IMR-90 (cell line): ENCODE data around the gene TBC1D16. TPM values are rescaled to one million over a fixed set of nuclear protein-coding genes. Genes with fewer than 3 reads are reported as not detected.

Source experiments
- ATAC-seq: fragments of 200-7000 bp; cut with Tn5 transposase; 2 replicates; pipeline ENCODE4 v1.9.1; 2020; ENCODE audit warnings: low read depth, mild to moderate bottlenecking, moderate library complexity
- BruUV-seq: library from RNA; stranded (reverse); fragments of 400-500 nt; replicated peaks from 2 replicates; lab custom pipeline; 2021; lab: Mats Ljungman, UMichigan
- CTCF ChIA-PET: fragments of 300-600 bp; formaldehyde crosslinking; extraction: SDS; loops from one replicate; lab custom pipeline; 2021; ENCODE audit warnings: antibody characterized with exemption; lab: Yijun Ruan, JAX
- POLR2A ChIA-PET: fragments of 300-600 bp; sonication (Branson Sonifier 250); formaldehyde crosslinking; loops from one replicate; lab custom pipeline; 2022; ENCODE audit warnings: antibody characterized with exemption; ENCODE audit not compliant: unreplicated experiment; lab: Charles Lee
- DNase-seq: peaks from one replicate; pipeline ENCODE4 v3.0.0; 2013
- H2AFZ ChIP-seq: replicated peaks from 2 replicates; pipeline ENCODE3; 2013; ENCODE audit warnings: low read length, mild to moderate bottlenecking; ENCODE audit not compliant: poor library complexity
- H2AK5ac ChIP-seq: 2 replicates; pipeline ENCODE4 v1.6.1; 2013; ENCODE audit warnings: low read depth, low read length, inconsistent platforms
- H2AK9ac ChIP-seq: replicated peaks from 2 replicates; pipeline ENCODE3; 2013; ENCODE audit warnings: mild to moderate bottlenecking, low read depth, low read length, moderate library complexity; ENCODE audit not compliant: poor library complexity
- H2BK120ac ChIP-seq: 2 replicates; pipeline ENCODE4 v1.6.1; 2013; ENCODE audit warnings: low read depth, low read length, inconsistent platforms
- H2BK15ac ChIP-seq: 3 replicates; pipeline ENCODE4 v1.6.1; 2013; ENCODE audit warnings: low read depth, low read length, inconsistent platforms
- H2BK20ac ChIP-seq: 2 replicates; pipeline ENCODE4 v1.6.1; 2013; ENCODE audit warnings: low read depth, mild to moderate bottlenecking, inconsistent platforms, low read length, moderate library complexity
- H2BK5ac ChIP-seq: 2 replicates; pipeline ENCODE4 v1.6.1; 2013; ENCODE audit warnings: mild to moderate bottlenecking, low read depth, low read length, inconsistent platforms; ENCODE audit not compliant: poor library complexity, severe bottlenecking
- H3K14ac ChIP-seq: replicated peaks from 2 replicates; pipeline ENCODE4 v1.6.1; 2013; ENCODE audit warnings: low read depth, low read length, inconsistent platforms
- H3K18ac ChIP-seq: 2 replicates; pipeline ENCODE4 v1.6.1; 2013; ENCODE audit warnings: low read depth, low read length, control low read depth
- H3K23ac ChIP-seq: 2 replicates; pipeline ENCODE4 v1.6.1; 2013; ENCODE audit warnings: low read depth, low read length, inconsistent platforms
- H3K27ac ChIP-seq: 2 replicates; pipeline ENCODE4 v1.5.1; 2013; ENCODE audit warnings: mild to moderate bottlenecking, control low read depth, low read length; ENCODE audit not compliant: insufficient read depth
- H3K27me3 ChIP-seq: 2 replicates; pipeline ENCODE4 v1.6.1; 2013; ENCODE audit warnings: low read length; ENCODE audit not compliant: control insufficient read depth, insufficient read depth
- H3K36me3 ChIP-seq: 2 replicates; pipeline ENCODE4 v1.6.1; 2013; ENCODE audit warnings: low read length, mixed read lengths; ENCODE audit not compliant: control insufficient read depth, insufficient read depth
- H3K4ac ChIP-seq: 2 replicates; pipeline ENCODE4 v1.6.1; 2013; ENCODE audit warnings: low read depth, low read length, inconsistent platforms
- H3K4me1 ChIP-seq: 2 replicates; pipeline ENCODE4 v1.6.1; 2013; ENCODE audit warnings: low read length, mixed read lengths; ENCODE audit not compliant: control insufficient read depth, insufficient read depth
- H3K4me2 ChIP-seq: 2 replicates; pipeline ENCODE4 v1.6.1; 2013; ENCODE audit warnings: low read depth, mild to moderate bottlenecking, control low read depth, low read length, moderate library complexity
- H3K4me3 ChIP-seq: 2 replicates; pipeline ENCODE4 v1.5.1; 2013; ENCODE audit warnings: low read depth, mild to moderate bottlenecking, control low read depth, low read length, moderate library complexity; ENCODE audit not compliant: insufficient read depth
- H3K56ac ChIP-seq: 2 replicates; pipeline ENCODE4 v1.6.1; 2013; ENCODE audit warnings: low read length, inconsistent platforms; ENCODE audit not compliant: insufficient read depth; ENCODE audit errors: extremely low read depth
- H3K79me1 ChIP-seq, 2 experiments: 2 replicates each; pipeline ENCODE4 v1.6.1; 2013; ENCODE audit warnings: low read length in 2 of 2, inconsistent platforms in 1 of 2, low read depth in 1 of 2
- H3K9ac ChIP-seq: 2 replicates; pipeline ENCODE4 v1.6.1; 2013; ENCODE audit warnings: low read depth, low read length, control low read depth
- H3K9me1 ChIP-seq: 2 replicates; pipeline ENCODE4 v1.6.1; 2013; ENCODE audit warnings: low read length, inconsistent platforms; ENCODE audit not compliant: insufficient read depth
- H3K9me3 ChIP-seq: 2 replicates; pipeline ENCODE4 v1.6.1; 2013; ENCODE audit warnings: low read length; ENCODE audit not compliant: control insufficient read depth, insufficient read depth
- H4K20me1 ChIP-seq: 2 replicates; pipeline ENCODE4 v1.6.1; 2013; ENCODE audit warnings: low read length, inconsistent platforms; ENCODE audit not compliant: insufficient read depth
- H4K5ac ChIP-seq: 2 replicates; pipeline ENCODE4 v1.6.1; 2013; ENCODE audit warnings: mild to moderate bottlenecking, low read depth, low read length, control low read depth
- H4K8ac ChIP-seq, 2 experiments: 2 replicates each; pipeline ENCODE4 v1.6.1; 2013; ENCODE audit warnings: low read depth in 2 of 2, low read length in 2 of 2, control low read depth in 1 of 2, inconsistent platforms in 1 of 2
- H4K91ac ChIP-seq: 2 replicates; pipeline ENCODE4 v1.6.1; 2013; ENCODE audit warnings: low read depth, low read length, inconsistent platforms; ENCODE audit not compliant: insufficient read depth
- BHLHE40 ChIP-seq: fragments of 150-350 bp; IDR thresholded peaks from 2 replicates; pipeline ENCODE4 v1.6.1; 2016; ENCODE audit warnings: mild to moderate bottlenecking, low read depth, low read length
- CTCF ChIP-seq: conservative IDR thresholded peaks from 2 replicates; pipeline ENCODE4 v1.5.1; 2012; ENCODE audit warnings: mild to moderate bottlenecking, low read depth, low read length, improper control_type of control experiment
- ELK1 ChIP-seq: fragments of 150-350 bp; IDR thresholded peaks from 2 replicates; pipeline ENCODE4 v1.6.1; 2016; ENCODE audit warnings: low read depth, mild to moderate bottlenecking, low read length, moderate library complexity, borderline replicate concordance
- MAFK ChIP-seq: IDR thresholded peaks from 2 replicates; pipeline ENCODE4 v1.6.1; 2012; ENCODE audit warnings: low read depth, low read length, improper control_type of control experiment
- MAZ ChIP-seq: IDR thresholded peaks from 2 replicates; pipeline ENCODE4 v1.6.1; 2012; ENCODE audit warnings: low read depth, mild to moderate bottlenecking, low read length, improper control_type of control experiment, moderate library complexity, borderline replicate concordance
- WGBS, 2 experiments: methylation state at CpG; one replicate each; pipeline versions ENCODE4 v1.1.5 to v1.1.7; 2013; ENCODE audit warnings: missing lambda C conversion rate in 2 of 2; ENCODE audit not compliant: insufficient read length in 1 of 2; ENCODE audit errors: extremely low coverage in 2 of 2; 5-methylcytosine and 5-hydroxymethylcytosine counted together
- dilution Hi-C: fragments of 300-500 bp; cut with HindIII; formaldehyde crosslinking; loops from one replicate; pipeline ENCODE4 v1.14.3; 2018; ENCODE audit warnings: low sequenced_read_pairs; ENCODE audit not compliant: unreplicated experiment
- in situ Hi-C: fragments of 300-500 bp; cut with MboI; formaldehyde crosslinking; loops from 3 replicates; pipeline ENCODE4 v1.14.3; 2019; ENCODE audit warnings: low sequenced_read_pairs, inconsistent platforms, mixed read lengths
- intact Hi-C: fragments of 100-400 bp; cut with micrococcal nuclease; formaldehyde crosslinking; loops from 2 replicates; pipeline ENCODE4 v1.10.0; 2022
- polyA plus RNA-seq, 3 experiments: library from polyadenylated mRNA; depleted of rRNA; stranded (reverse); fragments of >200 nt; gene quantifications; 2 replicates each; pipeline ENCODE4 v1.2.3, GENCODE V29; 2012; ENCODE audit warnings: low replicate concordance in 1 of 3
- total RNA-seq: library from RNA; depleted of rRNA; stranded (reverse); fragments of >200 nt; gene quantifications from 2 replicates; pipeline ENCODE4 v1.2.3, GENCODE V29; 2012

The TBC1D16 gene
- total and polyA plus RNA-seq, 2 of the 4 experiments (the other 2 are of a cell fraction) = 10.1 to 16.7 TPM

- no peak overlapping the region for H3K27ac ChIP-seq
- H3K4me1 ChIP-seq = peaks cover 39% of the 10 kb centered on the region
- DNase-seq = no peak
- H3K14ac ChIP-seq = no peak overlapping the region
- H2AK5ac ChIP-seq = peak overlapping the region; percentile 71
- no peak overlapping the region; the same call in 1 of the 2 replicates for H4K91ac ChIP-seq
- H2AFZ ChIP-seq = no peak overlapping the region
- ATAC-seq = no peak
- H4K8ac ChIP-seq = peak overlapping the region in 1 of 2 experiments; percentile 84; a peak in 1 of 4 replicates
- H2BK120ac ChIP-seq = no peak overlapping the region
- ChIA-PET POLR2A (no interaction called here), CTCF (no interaction called here)
- H3K56ac ChIP-seq = no peak overlapping the region
- H4K5ac ChIP-seq = no peak overlapping the region
- no peak overlapping the region for H3K18ac ChIP-seq
- no peak overlapping the region for H2BK20ac ChIP-seq
- H3K79me1 ChIP-seq = peaks cover 8 to 51% of the 10 kb centered on the region in 2 experiments; a peak in 3 of 4 replicates
- H2BK15ac ChIP-seq = 0 out of 3 replicates have a peak overlapping the region, but pooled peaks have one; percentile 33
- H2AK9ac ChIP-seq = peak overlapping the region; percentile 77
- H3K4me2 ChIP-seq = no peak overlapping the region
- no peak overlapping the region for H3K4me3 ChIP-seq
- H3K4ac ChIP-seq = no peak overlapping the region
- no peaks in the 10 kb centered on the region for H3K9me3 ChIP-seq
- H3K27me3 ChIP-seq = no peaks in the 10 kb centered on the region
- no peak overlapping the region for H2BK5ac ChIP-seq
- 94% methylated on average over 15 of the region's 20 CpGs; no CpG with 5 or more reads in 1 of the 2 experiments for WGBS, 2 experiments
- peaks cover 26% of the 10 kb centered on the region for H3K9me1 ChIP-seq
- intact Hi-C loops = no loop called here
- H4K20me1 ChIP-seq = peaks cover 6% of the 10 kb centered on the region
- dilution Hi-C loops = no loop called here
- no peak overlapping the region for H3K23ac ChIP-seq
- no peaks in the 10 kb centered on the region for H3K36me3 ChIP-seq
- no peak overlapping the region for H3K9ac ChIP-seq
- TF ChIP-seq ELK1 (no peak), MAZ (no peak), BHLHE40 (no peak), CTCF (no peak), MAFK (no peak)
- in situ Hi-C loops = loop anchor here (5.0 to 10.0 kb wide), 3 partner anchors 144 to 242 kb away; no protein-coding TSS in a partner anchor
- BruUV-seq = no TSS peak
These were observed 46.4 kb downstream of the TBC1D16 start for GRCh38 chr17:79989106-79989835.
